ENCODE data around the gene NPTN.

NPTN gene

GRCh38 chr15:73630921-73631362, 2.2 kb downstream of the NPTN start:
- no peaks in the 10 kb centered on the region for H3K27me3 Mint-ChIP-seq (ENCODE audit: low read depth, poor library complexity)
- no peak overlapping the region for H3K27ac Mint-ChIP-seq
- H3K4me3 Mint-ChIP-seq, result peak overlapping the region; percentile 94
- H3K4me1 Mint-ChIP-seq, result peaks cover 52% of the 10 kb centered on the region
- H3K36me3 Mint-ChIP-seq (ENCODE audit: low read depth), result no peaks in the 10 kb centered on the region
- DNase-seq, result no peak
- no peak for TF ChIP-seq CTCF (IDR thresholded peaks at IDR 0.05)
- H3K9me3 Mint-ChIP-seq, result no peaks in the 10 kb centered on the region

- Mint-ChIP-seq H3K4me3 (no peak overlapping the region), H3K27me3 (ENCODE audit: low read depth, poor library complexity) (no peaks in the 10 kb centered on the region), H3K36me3 (ENCODE audit: low read depth) (no peaks in the 10 kb centered on the region), H3K4me1 (peaks cover 52% of the 10 kb centered on the region), H3K27ac (no peak overlapping the region), H3K9me3 (no peaks in the 10 kb centered on the region)
- DNase-seq, result no peak
- TF ChIP-seq CTCF (IDR thresholded peaks at IDR 0.05), result no peak
These were observed 3.3 kb downstream of the NPTN start for GRCh38 chr15:73629798-73630429.

GRCh38 chr15:73628976-73629797, 4.0 kb downstream of the NPTN start:
- H3K27me3 Mint-ChIP-seq (ENCODE audit: low read depth, poor library complexity), result no peaks in the 10 kb centered on the region

GRCh38 chr15:73628102-73628501, 5.1 kb downstream of the NPTN start:
- Mint-ChIP-seq H3K4me3 (no peak overlapping the region), H3K9me3 (no peaks in the 10 kb centered on the region), H3K36me3 (ENCODE audit: low read depth) (no peaks in the 10 kb centered on the region), H3K27me3 (ENCODE audit: low read depth, poor library complexity) (no peaks in the 10 kb centered on the region), H3K4me1 (peaks cover 58% of the 10 kb centered on the region), H3K27ac (no peak overlapping the region)
- TF ChIP-seq CTCF (IDR thresholded peaks at IDR 0.05), result no peak
- DNase-seq, result no peak

More at GRCh38 chr15:73628976-73629797, 4.0 kb downstream of the NPTN start:
- H3K27ac Mint-ChIP-seq, result no peak overlapping the region
- DNase-seq, result no peak
- no peak overlapping the region for H3K4me3 Mint-ChIP-seq
- H3K36me3 Mint-ChIP-seq (ENCODE audit: low read depth), result no peaks in the 10 kb centered on the region
- H3K9me3 Mint-ChIP-seq, result no peaks in the 10 kb centered on the region
- peaks cover 57% of the 10 kb centered on the region for H3K4me1 Mint-ChIP-seq
- no peak for TF ChIP-seq CTCF (IDR thresholded peaks at IDR 0.05)

- Mint-ChIP-seq H3K4me3 (no peak overlapping the region), H3K9me3 (no peaks in the 10 kb centered on the region), H3K27ac (no peak overlapping the region), H3K36me3 (ENCODE audit: low read depth) (no peaks in the 10 kb centered on the region), H3K27me3 (ENCODE audit: low read depth, poor library complexity) (no peaks in the 10 kb centered on the region), H3K4me1 (peaks cover 54% of the 10 kb centered on the region)
- DNase-seq, result no peak
- no peak for TF ChIP-seq CTCF (IDR thresholded peaks at IDR 0.05)
These were observed 7.1 kb downstream of the NPTN start for GRCh38 chr15:73626072-73626471.

Measured in nephron progenitor cell (in vitro differentiated cells).